Ovary (tissue), 10 donors: Measurements from ENCODE around the gene FNBP1. TPM values are rescaled to one million over a fixed set of nuclear protein-coding genes. Genes with fewer than 3 reads are reported as not detected.

Source experiments
- DNase-seq, 5 donors: peaks; one replicate each; pipeline ENCODE4 v3.0.0-alpha.2; 2019 to 2020
- H3K27ac ChIP-seq, 2 donors: fragments of 200-600 bp; one replicate each; pipeline versions ENCODE4 v1.5.1 to v1.8.0; 2019 to 2022
- H3K27me3 ChIP-seq: fragments of 200-600 bp; one replicate; pipeline ENCODE4 v1.8.0; 2022
- H3K36me3 ChIP-seq: fragments of 200-600 bp; sonication (generic); one replicate; pipeline ENCODE4 v1.5.1; 2019
- H3K4me1 ChIP-seq: one replicate; pipeline ENCODE4 v1.8.1; 2013; ENCODE audit warnings: mild to moderate bottlenecking, moderate library complexity; ENCODE audit not compliant: insufficient read depth
- H3K4me3 ChIP-seq: fragments of 200-600 bp; sonication (generic); one replicate; pipeline ENCODE4 v1.5.1; 2017
- H3K9me3 ChIP-seq, 2 donors: fragments of 200-600 bp in 1 of 2; sonication (generic) in 1 of 2; one replicate each; pipeline versions ENCODE4 v1.5.1 to v1.8.1; 2013 to 2019; ENCODE audit warnings: mild to moderate bottlenecking in 1 of 2, moderate library complexity in 1 of 2
- EP300 ChIP-seq: sonication (generic); formaldehyde crosslinking; IDR thresholded peaks from one replicate; pipeline ENCODE4 v1.6.1; 2017; ENCODE audit warnings: antibody characterized with exemption
- POLR2A ChIP-seq: fragments of 450-650 bp; IDR thresholded peaks from one replicate; pipeline ENCODE4 v1.6.1; 2017; ENCODE audit warnings: antibody characterized with exemption, mild to moderate bottlenecking, moderate library complexity
- WGBS, 3 donors: extraction: QIAGEN DNeasy Blood & Tissue Kit in 1 of 3; methylation state at CpG; one replicate each; pipeline versions ENCODE4 v1.1.5 to v1.1.7; 2013 to 2017; 5-methylcytosine and 5-hydroxymethylcytosine counted together
- intact Hi-C, 4 donors: fragments of 100-400 bp; cut with DNase I; formaldehyde crosslinking; loops; one replicate each; pipeline versions ENCODE4 v1.11.0 to v1.15.1; 2022 to 2023
- long read RNA-seq, 3 donors: library from polyadenylated mRNA in 2 of 3; unstranded in 2 of 3; transcript quantifications; one replicate each; pipeline ENCODE4 v2.0.0 and lab custom pipeline, GENCODE V29; 2021 to 2026
- polyA plus RNA-seq, 2 donors: library from polyadenylated mRNA; stranded (reverse); fragments of 200-250 nt in 1 of 2; fragments of 350-450 nt in 1 of 2; fragmentation: Illumina TruSeq in 1 of 2; extraction: RNeasy Lipid Tissue Mini Kit (QIAGEN cat#74804) in 1 of 2; gene quantifications; one replicate each; pipeline ENCODE4 v1.2.3, GENCODE V29; 2013 to 2014
- total RNA-seq, 7 donors: library from RNA; depleted of rRNA in 2 of 7; stranded (reverse); fragments of >200 nt in 2 of 7; fragmentation: NEBNext Ultra II Directional in 3 of 7; extraction: Animal tissue kit (Norgen Biotek cat#: 25700) in 3 of 7; gene quantifications; one replicate each; pipeline versions ENCODE4 v1.1.0 to v1.2.4, GENCODE V29; 2016 to 2023
- TF ChIP-seq, protein P1 (sequence below), 3 donors: fragments of 450-650 bp in 2 of 3; fragments of 200-600 bp in 1 of 3; IDR thresholded peaks; one replicate each; pipeline versions ENCODE4 v1.5.1 to v1.8.0; 2016 to 2022; ENCODE audit warnings: antibody characterized with exemption in 3 of 3, mild to moderate bottlenecking in 1 of 3
- donor health status: DM: no; HTN: no; CAD: no; lungs with moderate emphysema.
- donor health status: DM: no; HTN: no; CAD: no.
- donor health status: Bipolar disorder and iron deficiency.
- donor health status: DM: yes; HTN: yes; CAD: no.
- donor health status: DM: no; HTN: no; CAD: no.
- donor health status: DM: yes; HTN: yes; CAD: no.

Gene FNBP1
- total RNA-seq = 10 to 100 TPM; 22.4 to 57.8 (median 49.0) TPM
- polyA plus RNA-seq = 10 to 100 TPM; 18.0 to 61.5 TPM
- long read RNA-seq, donor 1, partial matches to known transcripts = 6 of 50 reads
- long read RNA-seq, donor 1, other reads (novel, unspliced or antisense) = 44 of 50 reads
- long read RNA-seq, donor 2, full-length matches to known transcripts = 2 of 2 reads
- long read RNA-seq, donor 2, partial matches to known transcripts = 0 of 2 reads
- long read RNA-seq, donor 2, other reads (novel, unspliced or antisense) = 0 of 2 reads
- long read RNA-seq, donor 3, partial matches to known transcripts = 8 of 16 reads
- long read RNA-seq, donor 3, other reads (novel, unspliced or antisense) = 8 of 16 reads

DNA sequence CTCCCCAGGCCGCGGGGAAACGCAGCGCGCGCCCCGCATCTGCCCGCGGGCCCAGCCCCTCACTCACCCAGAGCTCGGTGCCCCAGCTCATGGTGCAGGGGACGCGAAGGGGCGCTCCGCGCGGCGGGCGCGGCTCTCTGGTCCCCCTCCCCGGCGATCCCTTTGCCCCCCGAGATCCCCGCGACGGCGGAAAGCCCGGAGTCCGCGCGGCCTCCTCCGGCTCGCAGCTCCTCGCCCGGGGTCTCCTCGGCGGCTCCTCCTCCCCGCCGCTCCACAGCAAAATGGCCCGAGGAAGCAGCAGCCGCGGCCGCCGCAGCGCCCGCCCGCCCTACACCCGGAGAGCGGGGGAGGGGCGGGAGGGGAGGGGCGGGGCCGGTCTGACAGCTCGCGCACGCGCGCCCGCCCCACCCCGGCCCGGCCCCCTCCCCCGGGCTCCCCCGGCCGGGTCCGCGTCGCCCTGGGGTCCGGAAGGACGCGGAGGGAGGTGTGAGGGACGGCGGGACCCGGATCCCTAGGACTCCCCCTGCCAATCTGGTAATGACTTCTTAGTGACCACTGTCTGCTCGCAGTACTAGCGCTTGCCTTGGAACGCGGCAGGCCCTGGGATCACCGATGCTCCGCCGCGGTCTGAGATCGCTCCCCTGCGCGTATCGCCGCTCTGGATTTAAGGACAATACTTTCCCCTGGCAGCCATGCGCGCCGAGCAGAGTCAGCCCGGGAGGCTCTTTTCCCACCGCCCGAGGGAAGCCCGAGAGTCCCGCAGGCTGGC is at the start of gene FNBP1:
Gene FNBP1 (minus strand): TSS at position 305 of the 769 bp plus-strand sequence. CDS start 214 bp downstream, at position 91.
- peak within 1 kb of the TSS; percentile 90 for H3K4me3 ChIP-seq
- peaks cover 6% of the 10 kb centered on the region for H3K4me1 ChIP-seq
- H3K27ac ChIP-seq = peak within 1 kb of the TSS; percentile 90 to 94
- no peaks in the 10 kb centered on the region for H3K9me3 ChIP-seq
- peak; percentile 81 to 89 (median 86) for DNase-seq
- 1% methylated on average over 36 to 92 of the region's 92 CpGs for WGBS, 3 donors
- TF ChIP-seq EP300 = no peak
- peak; percentile 75 for TF ChIP-seq POLR2A
- TF ChIP-seq, protein P1, sequence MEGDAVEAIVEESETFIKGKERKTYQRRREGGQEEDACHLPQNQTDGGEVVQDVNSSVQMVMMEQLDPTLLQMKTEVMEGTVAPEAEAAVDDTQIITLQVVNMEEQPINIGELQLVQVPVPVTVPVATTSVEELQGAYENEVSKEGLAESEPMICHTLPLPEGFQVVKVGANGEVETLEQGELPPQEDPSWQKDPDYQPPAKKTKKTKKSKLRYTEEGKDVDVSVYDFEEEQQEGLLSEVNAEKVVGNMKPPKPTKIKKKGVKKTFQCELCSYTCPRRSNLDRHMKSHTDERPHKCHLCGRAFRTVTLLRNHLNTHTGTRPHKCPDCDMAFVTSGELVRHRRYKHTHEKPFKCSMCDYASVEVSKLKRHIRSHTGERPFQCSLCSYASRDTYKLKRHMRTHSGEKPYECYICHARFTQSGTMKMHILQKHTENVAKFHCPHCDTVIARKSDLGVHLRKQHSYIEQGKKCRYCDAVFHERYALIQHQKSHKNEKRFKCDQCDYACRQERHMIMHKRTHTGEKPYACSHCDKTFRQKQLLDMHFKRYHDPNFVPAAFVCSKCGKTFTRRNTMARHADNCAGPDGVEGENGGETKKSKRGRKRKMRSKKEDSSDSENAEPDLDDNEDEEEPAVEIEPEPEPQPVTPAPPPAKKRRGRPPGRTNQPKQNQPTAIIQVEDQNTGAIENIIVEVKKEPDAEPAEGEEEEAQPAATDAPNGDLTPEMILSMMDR (IDR thresholded peaks at IDR 0.05) = peak in 1 of 3 donors; percentile 3
- H3K27me3 ChIP-seq = no peaks in the 10 kb centered on the region
- no peaks in the 10 kb centered on the region for H3K36me3 ChIP-seq
- intact Hi-C loops = loop anchor here in 3 of 4 donors (2.0 to 5.0 kb wide), 2 partner anchors 156 to 158 kb away; no protein-coding TSS in a partner anchor

DNA sequence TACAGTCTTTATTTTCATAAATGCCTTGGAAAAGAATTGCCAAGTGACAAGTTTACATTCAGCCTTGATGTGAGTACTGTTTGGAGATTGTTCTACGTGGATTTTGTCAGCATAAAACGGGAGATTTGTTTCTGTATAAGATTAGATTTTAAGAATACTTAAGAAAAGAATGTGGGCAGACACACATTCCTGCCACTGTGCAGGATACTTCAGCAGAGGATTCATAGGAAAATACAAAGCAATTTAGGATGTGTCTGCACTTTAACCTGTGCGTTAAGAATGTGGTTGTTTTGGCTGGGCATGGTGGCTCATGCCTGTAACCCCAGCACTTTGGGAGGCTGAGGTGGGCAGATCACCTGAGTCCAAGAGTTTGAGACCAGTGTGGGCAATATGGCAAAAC is 47.9 kb upstream of the FNBP1 start:
- intact Hi-C loops = no loop called here
- H3K9me3 ChIP-seq = no peaks in the 10 kb centered on the region
- H3K4me1 ChIP-seq = no peaks in the 10 kb centered on the region
- WGBS, 3 donors = 22 to 61% (median 29%) methylated on average over 3 of the region's 3 CpGs
- no peak for DNase-seq
- no peak overlapping the region for H3K4me3 ChIP-seq
- H3K27ac ChIP-seq = no peak overlapping the region
- H3K27me3 ChIP-seq = no peaks in the 10 kb centered on the region
- TF ChIP-seq, protein P1 (IDR thresholded peaks at IDR 0.05) = no peak
- TF ChIP-seq POLR2A = no peak
- no peak for TF ChIP-seq EP300
- no peaks in the 10 kb centered on the region for H3K36me3 ChIP-seq

DNA sequence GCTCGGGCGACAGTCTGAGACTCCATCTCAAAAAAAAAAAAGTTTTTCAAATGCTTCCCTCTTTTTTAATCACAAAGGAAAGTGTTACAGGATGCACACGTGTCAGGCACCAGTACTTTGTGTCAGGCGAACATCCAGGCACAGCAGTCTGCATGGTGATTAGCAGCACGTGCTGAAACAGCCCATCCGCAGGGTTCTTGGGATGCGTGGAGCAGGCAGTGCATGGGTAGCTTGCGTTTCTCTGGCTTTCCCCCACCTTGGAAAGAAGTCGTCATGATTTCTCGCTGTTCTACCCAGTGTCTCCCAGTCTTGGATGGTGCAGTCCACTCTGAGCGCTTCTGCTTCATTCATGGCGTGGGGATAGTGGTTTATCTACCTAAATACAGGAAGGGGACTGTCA is 46.2 kb upstream of the FNBP1 start:
- Histone ChIP-seq H3K27me3 (no peaks in the 10 kb centered on the region), H3K36me3 (no peaks in the 10 kb centered on the region), H3K4me3 (no peak overlapping the region), H3K27ac (no peak overlapping the region), H3K9me3 (no peaks in the 10 kb centered on the region), H3K4me1 (no peaks in the 10 kb centered on the region)
- no peak for DNase-seq
- TF ChIP-seq EP300 (no peak), POLR2A (no peak)
- TF ChIP-seq, protein P1 (IDR thresholded peaks at IDR 0.05) = no peak
- 92 to 95% (median 94%) methylated on average over 12 of the region's 12 CpGs for WGBS, 3 donors
- intact Hi-C loops = no loop called here

DNA sequence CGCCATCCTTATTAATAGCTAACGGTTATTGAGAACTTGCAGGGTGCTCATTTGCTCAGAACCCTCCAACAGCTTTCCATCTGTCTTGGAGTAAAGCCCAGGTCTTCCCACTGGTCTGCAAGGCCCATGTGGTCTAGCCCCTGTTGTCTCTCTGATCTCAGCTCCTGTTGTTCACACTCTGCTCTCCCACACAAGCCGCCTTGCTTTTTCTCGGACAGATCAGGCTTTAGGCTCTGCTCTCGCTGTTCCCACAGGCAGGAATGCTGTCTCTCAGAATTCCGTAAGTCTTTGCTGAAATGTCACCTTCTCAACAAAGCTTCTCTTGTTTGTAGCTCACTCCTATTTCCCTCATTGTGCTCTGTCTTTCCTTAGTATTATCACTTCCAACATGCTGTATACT is 45.1 kb upstream of the FNBP1 start:
- TF ChIP-seq EP300 = no peak
- TF ChIP-seq, protein P1 (IDR thresholded peaks at IDR 0.05) = no peak
- no peak for TF ChIP-seq POLR2A
- WGBS, 3 donors = 78 to 83% (median 83%) methylated on average over 6 of the region's 6 CpGs
- DNase-seq = no peak

More for the DNA sequence above, 45.1 kb upstream of the FNBP1 start:
- no peaks in the 10 kb centered on the region for H3K27me3 ChIP-seq
- H3K4me3 ChIP-seq = no peak overlapping the region
- intact Hi-C loops = no loop called here
- no peak overlapping the region for H3K27ac ChIP-seq
- H3K4me1 ChIP-seq = no peaks in the 10 kb centered on the region
- no peaks in the 10 kb centered on the region for H3K9me3 ChIP-seq
- no peaks in the 10 kb centered on the region for H3K36me3 ChIP-seq
